Gastroesophageal sphincter (tissue), 4 donors: ENCODE results near the gene SHANK2. TPM values are rescaled to one million over a fixed set of nuclear protein-coding genes. Genes with fewer than 3 reads are reported as not detected.
A peak's percentile ranks its signal among the peaks of the same experiment; 100 is the strongest.

ENCODE experiments used
- ATAC-seq: fragments of 150-250 bp; one replicate; pipeline ENCODE4 v1.9.1; 2016; ENCODE audit warnings: mild to moderate bottlenecking, moderate library complexity
- H3K27ac ChIP-seq, 4 donors: fragments of 200-600 bp; sonication (generic) in 3 of 4; 1 replicate in 3 of 4; 2 replicates in 1 of 4; pipeline ENCODE4 v1.5.1; 2016 to 2019
- H3K27me3 ChIP-seq: fragments of 200-600 bp; sonication (generic); one replicate; pipeline ENCODE4 v1.5.1; 2019
- H3K36me3 ChIP-seq, 2 donors: fragments of 200-600 bp; sonication (generic); one replicate each; pipeline ENCODE4 v1.5.1; 2019; ENCODE audit warnings: control low read depth in 1 of 2
- H3K4me1 ChIP-seq, 3 donors: fragments of 200-600 bp; sonication (generic); 1 replicate in 2 of 3; 2 replicates in 1 of 3; pipeline ENCODE4 v1.5.1; 2016 to 2019; ENCODE audit warnings: control low read depth in 2 of 3
- H3K4me3 ChIP-seq, 2 donors: fragments of 200-600 bp; sonication (generic); one replicate each; pipeline ENCODE4 v1.5.1; 2019; ENCODE audit warnings: mild to moderate bottlenecking in 1 of 2, moderate library complexity in 1 of 2
- H3K9me3 ChIP-seq, 3 donors: fragments of 200-600 bp; sonication (generic); one replicate each; pipeline ENCODE4 v1.5.1; 2017 to 2019; ENCODE audit warnings: control low read depth in 2 of 3
- EP300 ChIP-seq: sonication (generic); formaldehyde crosslinking; IDR thresholded peaks from one replicate; pipeline ENCODE4 v1.6.1; 2017; ENCODE audit warnings: antibody characterized with exemption, mild to moderate bottlenecking
- POLR2A ChIP-seq, 2 donors: fragments of 450-650 bp; IDR thresholded peaks; one replicate each; pipeline ENCODE4 v1.6.1; 2017; ENCODE audit warnings: antibody characterized with exemption in 2 of 2, mild to moderate bottlenecking in 2 of 2, moderate library complexity in 1 of 2
- POLR2AphosphoS5 ChIP-seq: sonication (generic); formaldehyde crosslinking; IDR thresholded peaks from one replicate; pipeline ENCODE4 v1.6.1; 2017; ENCODE audit warnings: antibody characterized with exemption
- WGBS, 2 donors: methylation state at CpG; one replicate each; pipeline ENCODE4 v1.1.5; 2018; ENCODE audit warnings: low coverage in 1 of 2; 5-methylcytosine and 5-hydroxymethylcytosine counted together
- total RNA-seq, 4 donors: library from RNA; depleted of rRNA; stranded (reverse); fragments of >200 nt; gene quantifications; one replicate each; pipeline ENCODE4 v1.1.0, GENCODE V29; 2016
- TF ChIP-seq, protein P1 (sequence below), 4 experiments: fragments of 200-600 bp in 2 of 4; fragments of 450-650 bp in 2 of 4; sonication (generic) in 1 of 4; IDR thresholded peaks; one replicate each; pipeline ENCODE4 v1.5.1; 2017 to 2019; ENCODE audit warnings: antibody characterized with exemption in 4 of 4, mild to moderate bottlenecking in 2 of 4, moderate library complexity in 2 of 4

Gene SHANK2
- total RNA-seq, 4 donors from 2014 or later: 1.6 to 14.5 (median 13.8) TPM

DNA sequence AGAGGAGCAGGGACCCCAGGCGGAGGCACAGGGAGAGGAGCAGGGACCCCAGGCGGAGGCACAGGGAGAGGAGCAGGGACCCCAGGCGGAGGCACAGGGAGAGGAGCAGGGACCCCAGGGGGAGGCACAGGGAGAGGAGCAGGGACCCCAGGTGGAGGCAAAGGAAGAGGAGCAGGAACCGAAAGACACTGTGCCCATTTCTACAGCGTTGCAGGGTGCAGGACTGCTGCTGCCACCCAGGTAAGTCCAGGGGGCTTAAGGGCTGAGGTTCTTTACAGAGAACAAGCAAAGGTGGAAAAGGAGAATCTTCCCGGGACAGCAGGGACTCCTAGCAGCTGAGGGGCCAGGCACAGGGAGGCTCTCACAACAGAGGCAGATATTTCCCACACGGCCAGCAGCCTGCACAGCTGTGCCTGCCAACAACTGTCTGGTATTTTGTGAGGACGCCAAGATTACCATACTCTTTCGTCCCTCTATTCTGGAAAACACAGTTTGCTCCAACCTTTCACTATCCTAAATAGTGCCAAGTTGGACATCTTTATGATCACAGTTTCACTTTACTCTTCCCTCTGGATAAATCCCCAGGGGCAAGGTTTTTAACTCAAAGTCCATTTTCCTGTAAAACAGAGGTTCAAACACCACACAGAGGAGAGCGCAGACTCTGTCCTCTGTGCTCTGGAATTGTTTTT lies 39.4 kb downstream of the SHANK2 start:
- Histone ChIP-seq H3K9me3 (no peaks in the 10 kb centered on the region), H3K36me3 (no peaks in the 10 kb centered on the region), H3K4me1 (peaks cover 0 to 5% (median 0%) of the 10 kb centered on the region in 3 donors), H3K27ac (no peak overlapping the region), H3K27me3 (peaks cover 57% of the 10 kb centered on the region), H3K4me3 (no peak overlapping the region)
- peak; percentile 39 for ATAC-seq
- 20 to 33% methylated on average over 7 to 9 of the region's 10 CpGs for WGBS, 2 donors
- TF ChIP-seq, protein P1, sequence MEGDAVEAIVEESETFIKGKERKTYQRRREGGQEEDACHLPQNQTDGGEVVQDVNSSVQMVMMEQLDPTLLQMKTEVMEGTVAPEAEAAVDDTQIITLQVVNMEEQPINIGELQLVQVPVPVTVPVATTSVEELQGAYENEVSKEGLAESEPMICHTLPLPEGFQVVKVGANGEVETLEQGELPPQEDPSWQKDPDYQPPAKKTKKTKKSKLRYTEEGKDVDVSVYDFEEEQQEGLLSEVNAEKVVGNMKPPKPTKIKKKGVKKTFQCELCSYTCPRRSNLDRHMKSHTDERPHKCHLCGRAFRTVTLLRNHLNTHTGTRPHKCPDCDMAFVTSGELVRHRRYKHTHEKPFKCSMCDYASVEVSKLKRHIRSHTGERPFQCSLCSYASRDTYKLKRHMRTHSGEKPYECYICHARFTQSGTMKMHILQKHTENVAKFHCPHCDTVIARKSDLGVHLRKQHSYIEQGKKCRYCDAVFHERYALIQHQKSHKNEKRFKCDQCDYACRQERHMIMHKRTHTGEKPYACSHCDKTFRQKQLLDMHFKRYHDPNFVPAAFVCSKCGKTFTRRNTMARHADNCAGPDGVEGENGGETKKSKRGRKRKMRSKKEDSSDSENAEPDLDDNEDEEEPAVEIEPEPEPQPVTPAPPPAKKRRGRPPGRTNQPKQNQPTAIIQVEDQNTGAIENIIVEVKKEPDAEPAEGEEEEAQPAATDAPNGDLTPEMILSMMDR (IDR thresholded peaks at IDR 0.05): no peak
- no peak for TF ChIP-seq POLR2AphosphoS5
- TF ChIP-seq EP300: no peak
- TF ChIP-seq POLR2A (IDR thresholded peaks at IDR 0.05): no peak

DNA sequence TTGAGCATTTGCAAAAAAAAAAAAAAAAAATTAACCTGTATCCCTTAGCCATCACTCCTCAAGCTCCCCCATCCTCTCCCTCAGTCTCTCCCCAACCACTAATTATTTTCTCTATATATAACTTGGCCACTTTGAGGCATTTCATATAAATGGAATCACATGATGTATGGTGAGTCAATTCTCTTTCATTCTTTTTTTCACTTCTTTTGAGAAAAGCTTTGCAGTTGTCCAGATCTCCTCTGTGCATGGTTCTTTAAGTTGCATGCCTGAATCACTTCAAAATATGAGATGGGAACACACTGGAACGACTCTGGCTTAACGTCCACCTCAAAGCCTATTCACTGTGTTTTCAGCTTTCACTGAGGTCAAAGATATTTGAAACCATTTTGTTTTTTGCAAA lies 40.7 kb downstream of the SHANK2 start:
- WGBS, 2 donors: 42 to 83% methylated on average over 2 of the region's 2 CpGs
- H3K4me3 ChIP-seq: no peak overlapping the region
- H3K27ac ChIP-seq: no peak overlapping the region
- peaks cover 0 to 5% (median 0%) of the 10 kb centered on the region in 3 donors for H3K4me1 ChIP-seq
- TF ChIP-seq, protein P1 (IDR thresholded peaks at IDR 0.05): no peak
- no peak for TF ChIP-seq POLR2AphosphoS5
- TF ChIP-seq POLR2A (IDR thresholded peaks at IDR 0.05): no peak
- TF ChIP-seq EP300: no peak
- H3K27me3 ChIP-seq: peaks cover 51% of the 10 kb centered on the region
- H3K36me3 ChIP-seq: no peaks in the 10 kb centered on the region
- no peaks in the 10 kb centered on the region for H3K9me3 ChIP-seq
- no peak for ATAC-seq

DNA sequence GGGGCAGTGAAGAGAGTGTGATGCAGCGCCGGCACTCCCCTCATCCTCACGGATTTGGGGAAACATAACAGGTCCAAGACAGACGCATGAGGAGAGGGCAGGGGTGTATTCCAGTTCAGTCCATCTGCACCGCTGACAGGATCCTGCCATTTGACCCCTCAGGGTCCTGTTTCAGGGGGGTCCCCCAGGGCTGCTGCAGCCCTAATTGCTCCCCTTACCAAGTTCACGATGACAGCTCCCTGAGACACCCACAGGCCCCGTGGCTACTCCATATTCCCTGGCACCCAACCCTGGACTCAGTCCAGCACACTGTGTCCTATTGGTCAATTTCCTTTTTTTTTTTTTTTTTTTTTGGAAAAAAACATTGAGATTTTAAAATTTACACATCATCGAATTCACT lies 41.5 kb downstream of the SHANK2 start:
- TF ChIP-seq EP300 (no peak), POLR2AphosphoS5 (no peak), POLR2A (IDR thresholded peaks at IDR 0.05) (no peak)
- TF ChIP-seq, protein P1 (IDR thresholded peaks at IDR 0.05): no peak
- no peak overlapping the region for H3K27ac ChIP-seq
- H3K27me3 ChIP-seq: peaks cover 51% of the 10 kb centered on the region
- peaks cover 0 to 13% (median 0%) of the 10 kb centered on the region in 3 donors for H3K4me1 ChIP-seq
- H3K9me3 ChIP-seq: no peaks in the 10 kb centered on the region
- no peaks in the 10 kb centered on the region for H3K36me3 ChIP-seq
- ATAC-seq: no peak
- H3K4me3 ChIP-seq: no peak overlapping the region
- 64 to 72% methylated on average over 3 to 5 of the region's 8 CpGs for WGBS, 2 donors

DNA sequence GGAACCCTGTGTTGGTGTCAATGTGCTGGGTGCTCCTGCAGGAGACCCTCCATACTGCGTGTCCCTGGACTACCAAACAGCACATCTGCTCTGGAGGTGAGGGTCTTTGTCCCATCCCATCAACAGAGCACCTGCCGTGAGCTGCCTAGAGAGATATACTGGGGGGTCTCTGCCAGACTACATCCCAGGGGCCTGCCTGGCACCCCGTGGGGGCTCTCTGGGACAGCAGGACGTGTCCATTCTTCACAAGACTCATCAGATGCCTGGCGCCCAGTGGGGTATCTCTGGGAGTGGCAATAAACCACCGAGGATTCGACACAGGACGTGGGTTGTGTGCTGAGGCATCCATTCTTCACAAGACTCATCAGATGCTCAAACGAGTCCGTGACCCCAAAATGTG lies 42.7 kb downstream of the SHANK2 start:
- ATAC-seq: no peak
- Histone ChIP-seq H3K9me3 (no peaks in the 10 kb centered on the region), H3K4me1 (peaks cover 0 to 17% (median 0%) of the 10 kb centered on the region in 3 donors), H3K36me3 (no peaks in the 10 kb centered on the region), H3K27me3 (peaks cover 56% of the 10 kb centered on the region), H3K4me3 (no peak overlapping the region), H3K27ac (no peak overlapping the region)
- no peak for TF ChIP-seq EP300
- TF ChIP-seq POLR2A (IDR thresholded peaks at IDR 0.05): no peak
- TF ChIP-seq, protein P1 (IDR thresholded peaks at IDR 0.05): no peak
- no peak for TF ChIP-seq POLR2AphosphoS5
- WGBS, 2 donors: 88% methylated on average over 7 of the region's 10 CpGs; no CpG with 5 or more reads in 1 of the 2 donors

DNA sequence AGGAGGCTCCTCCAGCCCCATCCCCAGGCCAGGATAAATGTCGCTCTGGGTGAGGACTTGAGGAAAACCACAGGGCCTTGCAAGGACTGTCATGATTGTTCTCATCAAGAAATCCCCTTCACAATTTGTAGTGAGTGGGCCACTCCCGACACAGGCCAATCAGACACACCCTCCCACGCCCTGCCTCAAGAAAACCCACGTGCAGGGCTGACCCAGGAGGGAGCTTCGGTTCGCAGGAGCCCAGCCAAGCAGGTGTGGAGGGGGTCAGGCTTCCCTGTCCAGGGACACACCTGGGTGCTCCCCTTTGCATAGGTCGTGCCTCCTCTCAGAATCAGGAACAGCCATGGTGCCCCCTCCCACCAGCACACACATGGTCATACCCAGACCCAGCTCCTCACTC lies 43.2 kb downstream of the SHANK2 start:
- WGBS, 2 donors: no CpG with 5 or more reads among the region's 7 CpGs

More for the DNA sequence above, 43.2 kb downstream of the SHANK2 start:
- ATAC-seq: no peak
- Histone ChIP-seq H3K4me3 (no peak overlapping the region), H3K9me3 (no peaks in the 10 kb centered on the region), H3K36me3 (no peaks in the 10 kb centered on the region), H3K27ac (no peak overlapping the region), H3K27me3 (peaks cover 57% of the 10 kb centered on the region), H3K4me1 (peaks cover 0 to 17% (median 0%) of the 10 kb centered on the region in 3 donors)
- TF ChIP-seq POLR2AphosphoS5 (no peak), POLR2A (IDR thresholded peaks at IDR 0.05) (no peak), EP300 (no peak)
- TF ChIP-seq, protein P1 (IDR thresholded peaks at IDR 0.05): no peak
